HCT116 (cell line): ENCODE measurements around the gene GGT5. TPM values are rescaled to one million over a fixed set of nuclear protein-coding genes. Genes with fewer than 3 reads are reported as not detected.

Experiments used
- ATAC-seq: fragments of 200-7000 bp; cut with Tn5 transposase; 2 replicates; pipeline ENCODE4 v1.9.1; 2020; ENCODE audit warnings: mild to moderate bottlenecking, moderate library complexity
- BruUV-seq: library from RNA; stranded (reverse); fragments of 400-500 nt; replicated peaks from 2 replicates; lab custom pipeline; 2021; lab: Mats Ljungman, UMichigan
- CTCF ChIA-PET: fragments of 300-600 bp; sonication (Branson Sonifier 250); formaldehyde crosslinking; loops from one replicate; lab custom pipeline; 2021; ENCODE audit warnings: antibody characterized with exemption; lab: Charles Lee
- POLR2A ChIA-PET: fragments of 300-600, 350-600 bp; sonication (Branson Sonifier 250); formaldehyde crosslinking; loops from one replicate; lab custom pipeline; 2021; ENCODE audit warnings: antibody characterized with exemption; lab: Charles Lee
- RAD21 ChIA-PET, 2 experiments: fragments of 300-600 bp; sonication (Branson Sonifier 250); formaldehyde crosslinking; loops; one replicate each; lab custom pipeline; 2023; ENCODE audit warnings: low total read pairs in 2 of 2; ENCODE audit not compliant: uncharacterized antibody in 2 of 2, unreplicated experiment in 2 of 2, low non-redundant PET in 1 of 2; lab: Charles Lee
- DNase-seq: peaks from one replicate; pipeline ENCODE4 v3.0.0-alpha.2; 2010; ENCODE audit warnings: low read depth, low spot score
- H2AFZ ChIP-seq: fragments of 200-600 bp; shearing (Covaris generic), sonication (generic); 2 replicates; pipeline ENCODE4 v1.6.1; 2017; ENCODE audit warnings: low read depth, mixed run types, mixed read lengths, antibody characterized with exemption, low read length; ENCODE audit not compliant: poor library complexity, severe bottlenecking
- H3K27ac ChIP-seq: 2 replicates; pipeline ENCODE4 v1.5.1; 2012; ENCODE audit warnings: low read depth, low read length
- H3K27me3 ChIP-seq: fragments of 200-600 bp; sonication (generic); 2 replicates; pipeline ENCODE4 v1.6.1; 2016; ENCODE audit warnings: mixed run types, low read length, mixed read lengths; ENCODE audit not compliant: insufficient read depth
- H3K36me3 ChIP-seq, 2 experiments: fragments of 200-500 bp in 1 of 2; fragments of 200-600 bp in 1 of 2; sonication (Bioruptor generic) in 1 of 2; sonication (generic) in 1 of 2; 2 replicates each; pipeline versions ENCODE4 v1.5.1 to v1.6.1; 2014 to 2016; ENCODE audit warnings: low read length in 2 of 2, inconsistent platforms in 1 of 2, mixed read lengths in 1 of 2, mixed run types in 1 of 2; ENCODE audit not compliant: insufficient read depth in 2 of 2, control insufficient read depth in 1 of 2
- H3K4me1 ChIP-seq, 2 experiments: fragments of 200-600 bp in 1 of 2; sonication (generic) in 1 of 2; 2 replicates each; pipeline versions ENCODE4 v1.5.1 to v1.6.1; 2012 to 2017; ENCODE audit warnings: low read length in 2 of 2, inconsistent platforms in 1 of 2, mild to moderate bottlenecking in 1 of 2, mixed read lengths in 1 of 2, mixed run types in 1 of 2, moderate library complexity in 1 of 2; ENCODE audit not compliant: insufficient read depth in 2 of 2, control insufficient read depth in 1 of 2
- H3K4me2 ChIP-seq: fragments of 200-600 bp; sonication (generic); 2 replicates; pipeline ENCODE4 v1.6.1; 2017; ENCODE audit warnings: mixed run types, low read length, mixed read lengths
- H3K4me3 ChIP-seq, 2 experiments: fragments of 200-600 bp in 1 of 2; sonication (generic) in 1 of 2; replicated peaks in 1 of 2; 2 replicates each; pipeline ENCODE4 v1.5.1; 2011 to 2016; ENCODE audit warnings: low read length in 2 of 2, control low read depth in 1 of 2, low read depth in 1 of 2, mild to moderate bottlenecking in 1 of 2, mixed read lengths in 1 of 2, mixed run types in 1 of 2
- H3K79me2 ChIP-seq: fragments of 200-600 bp; sonication (generic); 2 replicates; pipeline ENCODE4 v1.6.1; 2017; ENCODE audit warnings: mild to moderate bottlenecking, mixed run types, low read length, moderate library complexity, mixed read lengths; ENCODE audit not compliant: insufficient read depth
- H3K9ac ChIP-seq: fragments of 200-600 bp; sonication (generic); 2 replicates; pipeline ENCODE4 v1.6.1; 2016; ENCODE audit warnings: low read length, mixed read lengths
- H3K9me2 ChIP-seq: fragments of 200-600 bp; sonication (generic), shearing (Covaris generic); 2 replicates; pipeline ENCODE4 v1.6.1; 2017; ENCODE audit warnings: mixed run types, mild to moderate bottlenecking, moderate library complexity; ENCODE audit not compliant: insufficient read depth
- H3K9me3 ChIP-seq, 2 experiments: fragments of 200-500 bp in 1 of 2; fragments of 200-600 bp in 1 of 2; sonication (Bioruptor generic) in 1 of 2; sonication (generic) in 1 of 2; 2 replicates each; pipeline ENCODE4 v1.6.1; 2014 to 2017; ENCODE audit warnings: low read length in 2 of 2, mixed read lengths in 2 of 2, inconsistent platforms in 1 of 2, low read depth in 1 of 2, mild to moderate bottlenecking in 1 of 2, mixed run types in 1 of 2, moderate library complexity in 1 of 2; ENCODE audit not compliant: control insufficient read depth in 1 of 2, insufficient read depth in 1 of 2
- H4K20me1 ChIP-seq: fragments of 200-600 bp; sonication (generic), shearing (Covaris generic); 2 replicates; pipeline ENCODE4 v1.6.1; 2017; ENCODE audit warnings: mixed run types, mild to moderate bottlenecking, moderate library complexity; ENCODE audit not compliant: insufficient read depth
- CBX3 ChIP-seq: IDR thresholded peaks from 2 replicates; pipeline ENCODE4 v1.6.1; 2012; ENCODE audit warnings: low read depth
- CEBPB ChIP-seq: IDR thresholded peaks from 2 replicates; pipeline ENCODE4 v1.6.1; 2012; ENCODE audit warnings: low read depth
- EGR1 ChIP-seq: IDR thresholded peaks from 2 replicates; pipeline ENCODE4 v1.6.1; 2012; ENCODE audit warnings: low read depth
- EZH2phosphoT487 ChIP-seq: fragments of 200-600 bp; IDR thresholded peaks from 2 replicates; pipeline ENCODE4 v1.6.1; 2018; ENCODE audit warnings: antibody characterized with exemption, borderline replicate concordance
- JUND ChIP-seq: IDR thresholded peaks from 2 replicates; pipeline ENCODE4 v1.6.1; 2012
- POLR2AphosphoS5 ChIP-seq: IDR thresholded peaks from 2 replicates; pipeline ENCODE4 v1.6.1; 2011; ENCODE audit warnings: mild to moderate bottlenecking, low read depth, low read length, moderate library complexity
- SIN3A ChIP-seq: IDR thresholded peaks from 2 replicates; pipeline ENCODE4 v1.6.1; 2012; ENCODE audit warnings: low read depth
- SRF ChIP-seq: IDR thresholded peaks from 2 replicates; pipeline ENCODE4 v1.6.1; 2012; ENCODE audit warnings: low read depth
- ZNF274 ChIP-seq: fragments of 200-500 bp; sonication (Bioruptor generic); IDR thresholded peaks from 2 replicates; pipeline ENCODE4 v1.6.1; 2014; ENCODE audit warnings: mild to moderate bottlenecking, low read depth, low read length, inconsistent platforms
- intact Hi-C: fragments of 100-400 bp; cut with micrococcal nuclease; formaldehyde crosslinking; loops from 2 replicates; pipeline ENCODE4 v1.10.0; 2022
- total RNA-seq: library from RNA; stranded (reverse); gene quantifications from one replicate; pipeline ENCODE4 v1.2.1, GENCODE V29; 2021; ENCODE audit not compliant: unreplicated experiment
- TF ChIP-seq, protein P1 (sequence below): IDR thresholded peaks from 2 replicates; pipeline ENCODE4 v1.6.1; 2012; ENCODE audit warnings: low read depth
- TF ChIP-seq, protein P2 (sequence below): IDR thresholded peaks from 2 replicates; pipeline ENCODE4 v1.6.1; 2012
- TF ChIP-seq, protein P3 (sequence below): IDR thresholded peaks from 2 replicates; pipeline ENCODE4 v1.6.1; 2011; ENCODE audit warnings: mild to moderate bottlenecking, low read length, moderate library complexity; ENCODE audit not compliant: insufficient replicate concordance; ENCODE audit errors: extremely low read depth
- TF ChIP-seq, protein P4 (sequence below): IDR thresholded peaks from 2 replicates; pipeline ENCODE4 v1.6.1; 2012

Gene GGT5
- total RNA-seq, 1 experiment from 2014 or later, result 0.57 TPM

DNA sequence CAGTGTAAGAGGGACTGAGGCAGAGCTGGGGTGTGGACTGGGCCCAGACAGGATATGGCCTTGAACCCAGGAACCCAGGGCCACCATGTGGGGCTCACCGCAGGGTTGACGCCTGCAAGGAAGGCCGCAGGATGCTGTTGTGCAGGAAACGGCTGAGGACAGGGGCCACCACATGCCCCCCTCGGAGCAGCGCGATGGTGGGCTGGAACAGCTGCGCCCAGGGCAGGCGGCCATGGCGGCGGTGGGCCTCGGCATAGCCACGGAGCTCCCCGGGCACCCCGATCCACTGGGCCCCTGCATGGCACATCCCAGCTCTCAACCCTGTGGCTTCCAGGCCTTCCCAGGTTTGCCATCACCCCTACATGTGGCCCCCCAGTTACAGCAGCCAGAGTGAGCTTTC lies 12.2 kb downstream of the GGT5 start (continued):
- TF ChIP-seq POLR2AphosphoS5, result no peak
- TF ChIP-seq, protein P1, sequence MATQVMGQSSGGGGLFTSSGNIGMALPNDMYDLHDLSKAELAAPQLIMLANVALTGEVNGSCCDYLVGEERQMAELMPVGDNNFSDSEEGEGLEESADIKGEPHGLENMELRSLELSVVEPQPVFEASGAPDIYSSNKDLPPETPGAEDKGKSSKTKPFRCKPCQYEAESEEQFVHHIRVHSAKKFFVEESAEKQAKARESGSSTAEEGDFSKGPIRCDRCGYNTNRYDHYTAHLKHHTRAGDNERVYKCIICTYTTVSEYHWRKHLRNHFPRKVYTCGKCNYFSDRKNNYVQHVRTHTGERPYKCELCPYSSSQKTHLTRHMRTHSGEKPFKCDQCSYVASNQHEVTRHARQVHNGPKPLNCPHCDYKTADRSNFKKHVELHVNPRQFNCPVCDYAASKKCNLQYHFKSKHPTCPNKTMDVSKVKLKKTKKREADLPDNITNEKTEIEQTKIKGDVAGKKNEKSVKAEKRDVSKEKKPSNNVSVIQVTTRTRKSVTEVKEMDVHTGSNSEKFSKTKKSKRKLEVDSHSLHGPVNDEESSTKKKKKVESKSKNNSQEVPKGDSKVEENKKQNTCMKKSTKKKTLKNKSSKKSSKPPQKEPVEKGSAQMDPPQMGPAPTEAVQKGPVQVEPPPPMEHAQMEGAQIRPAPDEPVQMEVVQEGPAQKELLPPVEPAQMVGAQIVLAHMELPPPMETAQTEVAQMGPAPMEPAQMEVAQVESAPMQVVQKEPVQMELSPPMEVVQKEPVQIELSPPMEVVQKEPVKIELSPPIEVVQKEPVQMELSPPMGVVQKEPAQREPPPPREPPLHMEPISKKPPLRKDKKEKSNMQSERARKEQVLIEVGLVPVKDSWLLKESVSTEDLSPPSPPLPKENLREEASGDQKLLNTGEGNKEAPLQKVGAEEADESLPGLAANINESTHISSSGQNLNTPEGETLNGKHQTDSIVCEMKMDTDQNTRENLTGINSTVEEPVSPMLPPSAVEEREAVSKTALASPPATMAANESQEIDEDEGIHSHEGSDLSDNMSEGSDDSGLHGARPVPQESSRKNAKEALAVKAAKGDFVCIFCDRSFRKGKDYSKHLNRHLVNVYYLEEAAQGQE, result no peak
- TF ChIP-seq CBX3, result no peak

DNA sequence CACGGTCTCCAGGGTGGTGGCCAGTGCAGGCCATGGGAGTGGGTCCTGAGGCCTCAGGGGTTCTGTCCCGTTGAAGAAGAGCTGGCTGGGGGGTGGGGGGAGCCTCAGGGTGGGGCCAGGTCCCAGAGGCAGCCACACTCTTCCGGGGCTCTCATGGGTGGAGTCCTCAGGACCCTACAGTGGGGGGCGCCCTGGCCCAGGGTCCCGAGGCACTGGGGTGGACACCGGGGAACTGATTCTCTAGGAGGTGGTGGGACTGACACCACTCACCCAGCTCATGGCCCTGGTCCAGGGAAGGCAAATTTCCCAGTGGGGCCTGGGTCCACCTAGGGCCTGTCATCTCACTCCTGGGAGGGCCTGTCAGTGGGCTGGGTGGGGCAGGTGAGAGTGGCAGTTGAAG lies 12.8 kb downstream of the GGT5 start:
- Histone ChIP-seq H3K9me3 (no peaks in the 10 kb centered on the region), H4K20me1 (no peaks in the 10 kb centered on the region), H3K9ac (no peak overlapping the region), H3K4me2 (no peak overlapping the region), H3K27me3 (no peaks in the 10 kb centered on the region), H3K79me2 (no peaks in the 10 kb centered on the region), H2AFZ (no peak overlapping the region), H3K4me3 (no peak overlapping the region), H3K36me3 (no peaks in the 10 kb centered on the region), H3K27ac (peak overlapping the region; percentile 29; the same call in 1 of the 2 replicates), H3K4me1 (peaks cover 9 to 10% of the 10 kb centered on the region in 2 experiments; a peak in 3 of 4 replicates), H3K9me2 (no peaks in the 10 kb centered on the region)
- DNase-seq (no peak), ATAC-seq (no peak)
- no TSS peak for BruUV-seq
- intact Hi-C loops, result no loop called here
- CTCF ChIA-PET, result interaction anchor here (1.0 to 3.1 kb wide), 6 partner anchors 9 to 41 kb away, joined by 4 to 40 read pairs (median 6); no protein-coding TSS in a partner anchor
- POLR2A ChIA-PET, result interaction anchor here (1.0 to 2.2 kb wide), 2 partner anchors 17 to 42 kb away, joined by 4 to 9 read pairs; no protein-coding TSS in a partner anchor
- RAD21 ChIA-PET, result interaction anchor here in 1 of 2 experiments (0.6 to 2.0 kb wide), 2 partner anchors 26 to 42 kb away, joined by 4 to 13 read pairs; no protein-coding TSS in a partner anchor
- TF ChIP-seq SRF, result no peak
- TF ChIP-seq EZH2phosphoT487, result no peak
- TF ChIP-seq, protein P2, sequence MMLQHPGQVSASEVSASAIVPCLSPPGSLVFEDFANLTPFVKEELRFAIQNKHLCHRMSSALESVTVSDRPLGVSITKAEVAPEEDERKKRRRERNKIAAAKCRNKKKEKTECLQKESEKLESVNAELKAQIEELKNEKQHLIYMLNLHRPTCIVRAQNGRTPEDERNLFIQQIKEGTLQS, result no peak
- TF ChIP-seq EGR1, result no peak
- TF ChIP-seq CEBPB, result no peak
- TF ChIP-seq, protein P1, result no peak
- TF ChIP-seq, protein P3, sequence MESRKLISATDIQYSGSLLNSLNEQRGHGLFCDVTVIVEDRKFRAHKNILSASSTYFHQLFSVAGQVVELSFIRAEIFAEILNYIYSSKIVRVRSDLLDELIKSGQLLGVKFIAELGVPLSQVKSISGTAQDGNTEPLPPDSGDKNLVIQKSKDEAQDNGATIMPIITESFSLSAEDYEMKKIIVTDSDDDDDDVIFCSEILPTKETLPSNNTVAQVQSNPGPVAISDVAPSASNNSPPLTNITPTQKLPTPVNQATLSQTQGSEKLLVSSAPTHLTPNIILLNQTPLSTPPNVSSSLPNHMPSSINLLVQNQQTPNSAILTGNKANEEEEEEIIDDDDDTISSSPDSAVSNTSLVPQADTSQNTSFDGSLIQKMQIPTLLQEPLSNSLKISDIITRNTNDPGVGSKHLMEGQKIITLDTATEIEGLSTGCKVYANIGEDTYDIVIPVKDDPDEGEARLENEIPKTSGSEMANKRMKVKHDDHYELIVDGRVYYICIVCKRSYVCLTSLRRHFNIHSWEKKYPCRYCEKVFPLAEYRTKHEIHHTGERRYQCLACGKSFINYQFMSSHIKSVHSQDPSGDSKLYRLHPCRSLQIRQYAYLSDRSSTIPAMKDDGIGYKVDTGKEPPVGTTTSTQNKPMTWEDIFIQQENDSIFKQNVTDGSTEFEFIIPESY, result no peak
- no peak for TF ChIP-seq ZNF274
- TF ChIP-seq, protein P4, sequence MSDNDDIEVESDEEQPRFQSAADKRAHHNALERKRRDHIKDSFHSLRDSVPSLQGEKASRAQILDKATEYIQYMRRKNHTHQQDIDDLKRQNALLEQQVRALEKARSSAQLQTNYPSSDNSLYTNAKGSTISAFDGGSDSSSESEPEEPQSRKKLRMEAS, result no peak
- no peak for TF ChIP-seq SIN3A
- no peak for TF ChIP-seq JUND
